ENCODE results near the gene SMARCC2.
"Not testable (repeated sequence)": the region's sequence is repeated elsewhere in the genome, so short reads cannot be mapped to it uniquely, and the experiment has no call there.

The SMARCC2 gene

GRCh38 chr12:56118688-56119357 lies 70.5 kb downstream of the SMARCC2 start:
- no peak for DNase-seq

GRCh38 chr12:56117778-56118687 lies 71.2 kb downstream of the SMARCC2 start, which contains the start of gene ZC3H10:
Gene ZC3H10, plus strand, starts transcription at chr12:56118266. Its CDS starts 2,297 bp downstream, at chr12:56120563.
- peak; percentile 96 for DNase-seq

GRCh38 chr12:56117082-56117706 lies 72.1 kb downstream of the SMARCC2 start:
- DNase-seq: not testable (repeated sequence)

- peak; percentile 71 for DNase-seq
These were observed 72.8 kb downstream of the SMARCC2 start, which contains the start of gene RPL41 for GRCh38 chr12:56116267-56117081. Gene RPL41, plus strand, starts transcription at chr12:56116633.

GRCh38 chr12:56115329-56115728 lies 74.0 kb downstream of the SMARCC2 start:
- no peak for DNase-seq

GRCh38 chr12:56114084-56114483 lies 75.2 kb downstream of the SMARCC2 start:
- DNase-seq: no peak
